Omental fat pad (tissue), 4 donors: ENCODE measurements around the gene MAMDC4. TPM values are rescaled to one million over a fixed set of nuclear protein-coding genes. Genes with fewer than 3 reads are reported as not detected.
A peak's percentile ranks its signal among the peaks of the same experiment; 100 is the strongest.
"Not testable (repeated sequence)": the region's sequence is repeated elsewhere in the genome, so short reads cannot be mapped to it uniquely, and the experiment has no call there.

Experiments
- ATAC-seq: fragments of 150-250 bp; one replicate; pipeline ENCODE4 v1.9.1; 2016; ENCODE audit warnings: mild to moderate bottlenecking, moderate library complexity; ENCODE audit not compliant: low FRiP score
- DNase-seq: peaks from one replicate; pipeline ENCODE4 v3.0.0-alpha.2; 2019; ENCODE audit warnings: low spot score
- CTCF ChIP-seq, 3 donors: fragments of 450-650 bp; IDR thresholded peaks; one replicate each; pipeline ENCODE4 v1.5.1; 2016 to 2017; ENCODE audit warnings: antibody characterized with exemption in 3 of 3, mild to moderate bottlenecking in 3 of 3, moderate library complexity in 2 of 3
- total RNA-seq, 4 donors: library from RNA; depleted of rRNA; stranded (reverse); fragments of >200 nt; gene quantifications; one replicate each; pipeline ENCODE4 v1.1.0, GENCODE V29; 2016

MAMDC4 gene
- total RNA-seq, 4 donors from 2014 or later, result 1.4 to 3.9 (median 1.7) TPM

GRCh38 chr9:136875155-136875554 lies 23.0 kb downstream of the MAMDC4 start:
- no peak for ATAC-seq
- no peak for TF ChIP-seq CTCF (IDR thresholded peaks at IDR 0.05)

DNA sequence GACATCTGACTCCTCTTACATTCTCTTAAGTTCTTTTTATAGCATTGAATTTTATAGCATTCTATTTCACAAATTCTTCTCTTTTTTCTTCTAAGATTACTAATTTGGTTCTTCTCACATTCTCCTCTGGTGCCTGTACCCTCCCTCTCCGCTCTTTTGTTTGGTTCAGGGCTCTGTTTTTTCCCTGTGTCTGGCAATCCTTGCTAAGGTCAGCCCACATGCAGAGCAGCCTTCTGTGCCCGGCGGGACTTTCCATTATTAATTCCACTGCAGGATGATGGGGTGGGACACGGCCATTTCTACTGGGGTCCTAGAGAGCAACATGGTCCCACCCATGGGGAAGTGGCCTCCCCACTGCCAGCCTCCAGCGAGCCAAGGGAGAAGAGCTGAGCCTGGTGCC lies 24.3 kb downstream of the MAMDC4 start:
- ATAC-seq (no peak), DNase-seq (no peak)
- TF ChIP-seq CTCF (IDR thresholded peaks at IDR 0.05), result no peak

More at GRCh38 chr9:136875155-136875554, 23.0 kb downstream of the MAMDC4 start:
- no peak for DNase-seq

GRCh38 chr9:136880651-136881050 lies 28.5 kb downstream of the MAMDC4 start:
- no peak for TF ChIP-seq CTCF (IDR thresholded peaks at IDR 0.05)
- ATAC-seq (no peak), DNase-seq (no peak)

DNA sequence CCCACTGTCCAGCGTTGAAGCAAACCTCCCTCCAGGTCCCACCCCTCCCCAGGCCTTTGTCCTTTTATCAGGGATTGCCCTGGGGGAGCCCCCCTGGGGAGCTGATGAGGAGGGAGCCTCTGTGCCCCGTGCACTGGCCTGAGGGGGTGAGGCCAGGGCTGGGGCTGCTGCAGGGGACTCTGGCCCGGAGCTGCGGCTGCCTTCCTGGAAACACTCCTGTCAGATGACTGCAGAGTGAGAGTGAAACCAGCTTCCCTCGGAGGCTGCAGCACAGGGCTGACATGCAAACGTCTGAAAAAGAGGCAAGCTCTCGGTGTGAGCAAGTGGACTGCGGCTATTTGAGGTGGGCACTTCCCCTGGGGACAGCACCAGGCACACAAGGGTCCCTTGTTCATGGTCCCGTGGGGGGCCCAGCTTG lies 29.6 kb downstream of the MAMDC4 start:
- no peak for TF ChIP-seq CTCF (IDR thresholded peaks at IDR 0.05)
- ATAC-seq (no peak), DNase-seq (no peak)

DNA sequence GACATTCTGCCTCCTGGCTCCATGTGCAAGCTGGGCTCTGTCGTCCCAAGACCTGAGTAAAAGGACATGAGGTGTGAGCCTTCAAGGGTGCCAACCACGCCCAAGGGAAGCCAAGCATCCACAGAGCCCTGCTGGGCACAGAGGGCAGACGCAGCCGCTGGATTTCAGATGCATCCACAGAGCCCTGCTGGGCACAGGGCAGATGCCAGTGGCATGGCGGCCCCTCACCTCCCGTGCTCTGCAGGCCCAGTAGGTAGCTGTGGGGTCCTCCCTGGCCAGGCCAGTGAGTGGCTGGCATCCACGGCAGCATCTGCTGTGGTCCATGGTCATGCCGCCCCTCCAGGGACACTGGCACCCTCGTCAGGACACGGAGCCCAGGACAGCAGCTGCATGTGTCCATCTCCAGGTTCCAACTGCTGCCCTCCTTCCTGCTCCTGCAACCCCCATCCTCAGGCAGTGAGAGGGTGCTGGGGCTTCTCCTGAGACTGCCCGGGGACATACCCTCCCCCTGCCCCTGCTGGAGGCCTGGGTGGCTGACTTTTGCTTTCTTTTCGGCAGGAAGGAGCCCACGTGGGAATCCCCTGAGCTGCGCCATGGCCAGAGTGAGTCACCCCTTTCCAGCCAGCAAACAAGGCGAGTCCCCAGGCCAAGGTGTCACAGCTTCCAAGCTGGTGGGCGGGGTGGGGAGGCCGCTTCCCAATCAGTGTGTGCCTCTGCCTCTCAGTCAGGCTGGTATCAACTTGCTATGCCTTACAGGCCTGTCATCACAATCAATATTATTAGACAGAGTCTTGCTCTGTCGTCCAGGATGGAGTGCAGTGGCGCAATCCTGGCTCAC lies 30.2 kb downstream of the MAMDC4 start:
- TF ChIP-seq CTCF (IDR thresholded peaks at IDR 0.05), result no peak
- ATAC-seq, result no peak

GRCh38 chr9:136882947-136883283 lies 30.8 kb downstream of the MAMDC4 start:
- ATAC-seq, result not testable (repeated sequence)

More for the DNA sequence above, 30.2 kb downstream of the MAMDC4 start:
- no peak for DNase-seq

GRCh38 chr9:136883670-136884069 lies 31.5 kb downstream of the MAMDC4 start:
- ATAC-seq, DNase-seq: not testable (repeated sequence)

More at GRCh38 chr9:136882947-136883283, 30.8 kb downstream of the MAMDC4 start:
- DNase-seq, result not testable (repeated sequence)

DNA sequence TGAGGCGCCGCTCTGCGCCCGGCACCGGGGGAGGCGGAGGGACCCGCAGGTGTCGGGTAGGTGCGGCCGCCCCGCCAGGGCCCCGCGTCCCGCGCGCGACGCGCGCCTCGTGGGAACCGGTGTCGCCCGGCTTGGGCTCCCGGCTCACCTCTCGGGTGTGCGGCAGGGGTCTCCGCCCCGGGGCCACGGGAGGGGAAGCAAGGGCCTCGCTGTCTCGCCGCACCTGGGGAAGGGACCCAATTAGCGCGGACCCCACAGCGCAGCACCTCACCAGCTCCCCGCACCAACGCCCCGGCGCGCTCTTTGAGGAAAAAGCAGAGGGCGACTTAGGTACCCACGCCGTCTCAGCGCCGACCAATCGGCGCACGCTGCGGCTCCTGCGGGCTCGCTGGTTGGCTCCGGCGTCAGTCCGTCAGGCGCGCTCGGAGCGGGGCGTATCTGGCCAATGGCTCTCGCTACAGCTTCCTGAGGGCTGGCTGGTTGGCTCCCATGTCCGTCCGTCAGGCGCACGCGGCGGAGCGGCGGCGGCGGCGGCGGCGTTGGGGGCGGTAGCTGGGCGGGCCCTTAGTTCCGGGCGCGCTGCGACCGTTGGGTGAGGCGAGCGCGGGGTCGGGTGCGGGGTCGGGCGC lies 33.9 kb downstream of the MAMDC4 start, which contains the start of gene TRAF2:
TSS of gene TRAF2 (plus strand) at position 567 of the 629 bp plus-strand sequence. CDS start 12,225 bp downstream, outside the sequence.
- ATAC-seq, result peak; percentile 99
- TF ChIP-seq CTCF (IDR thresholded peaks at IDR 0.05), result no peak
- DNase-seq, result peak; percentile 91
